NCI-H1694 (cell line): ENCODE data around the gene HIC1.
A peak's percentile ranks its signal among the peaks of the same experiment; 100 is the strongest.

Experiments
- DNase-seq: peaks from one replicate; lab custom pipeline; 2025; lab: John Stamatoyannopoulos, UW

HIC1 gene

DNA sequence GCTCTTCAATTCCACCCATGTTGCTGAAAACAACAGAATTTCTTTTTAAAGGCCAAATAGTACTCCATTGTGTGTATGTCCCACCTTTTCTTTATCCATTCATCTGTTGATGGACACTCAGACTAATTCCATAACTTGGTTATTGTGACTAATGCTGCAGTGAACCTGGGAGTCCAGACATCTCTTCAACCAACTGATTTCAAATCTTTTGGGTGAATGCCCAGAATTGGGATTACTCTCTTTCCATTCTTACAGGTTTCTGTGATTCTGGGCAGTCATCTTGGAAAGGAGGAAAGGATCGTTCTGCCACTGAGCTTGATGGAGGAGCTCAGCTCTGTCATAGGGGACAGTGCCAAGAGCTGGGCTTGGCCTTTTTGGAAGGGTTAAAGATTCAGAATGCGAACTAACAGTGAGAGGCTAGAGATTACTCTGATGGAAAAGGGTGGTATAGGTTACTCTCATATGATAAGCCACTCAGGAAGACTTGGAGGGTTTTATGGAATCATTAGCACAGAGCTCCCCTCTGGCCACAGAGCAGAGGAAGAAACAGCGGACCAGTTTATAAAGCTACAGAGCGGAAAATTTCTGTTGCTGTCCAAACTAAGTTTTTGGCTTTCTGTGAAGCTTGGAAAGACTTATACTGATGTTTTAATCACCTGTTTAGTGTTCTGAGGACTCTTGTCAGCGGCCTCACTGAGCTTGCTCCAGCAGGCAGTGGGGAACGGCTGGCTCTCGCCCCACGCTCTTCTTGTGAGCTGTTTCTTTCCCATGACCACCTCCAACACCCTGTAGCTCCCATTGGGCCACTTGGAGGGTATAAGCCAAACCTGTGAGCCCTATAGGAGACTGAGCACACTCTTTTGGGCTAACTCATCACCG lies 48.3 kb downstream of the HIC1 start:
- no peak for DNase-seq

DNA sequence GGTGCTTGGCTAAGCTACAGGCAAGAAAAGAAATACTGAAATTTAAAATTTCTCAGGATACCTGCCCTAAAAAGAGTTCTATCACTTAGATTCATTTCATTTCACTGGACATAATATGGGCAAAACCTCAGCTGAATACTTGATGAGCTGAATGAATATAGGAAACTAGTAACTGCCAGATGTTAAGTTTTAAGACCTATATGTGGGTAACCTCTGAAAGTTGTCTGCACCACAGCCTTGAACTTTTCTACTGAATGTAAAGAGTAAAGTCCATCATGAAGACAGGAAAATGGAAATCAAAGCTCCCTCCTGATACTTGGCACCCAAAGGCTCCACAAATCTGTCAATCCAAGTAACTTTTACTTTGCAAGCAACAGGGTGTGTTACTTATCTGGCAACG lies 50.8 kb downstream of the HIC1 start:
- DNase-seq, result no peak

DNA sequence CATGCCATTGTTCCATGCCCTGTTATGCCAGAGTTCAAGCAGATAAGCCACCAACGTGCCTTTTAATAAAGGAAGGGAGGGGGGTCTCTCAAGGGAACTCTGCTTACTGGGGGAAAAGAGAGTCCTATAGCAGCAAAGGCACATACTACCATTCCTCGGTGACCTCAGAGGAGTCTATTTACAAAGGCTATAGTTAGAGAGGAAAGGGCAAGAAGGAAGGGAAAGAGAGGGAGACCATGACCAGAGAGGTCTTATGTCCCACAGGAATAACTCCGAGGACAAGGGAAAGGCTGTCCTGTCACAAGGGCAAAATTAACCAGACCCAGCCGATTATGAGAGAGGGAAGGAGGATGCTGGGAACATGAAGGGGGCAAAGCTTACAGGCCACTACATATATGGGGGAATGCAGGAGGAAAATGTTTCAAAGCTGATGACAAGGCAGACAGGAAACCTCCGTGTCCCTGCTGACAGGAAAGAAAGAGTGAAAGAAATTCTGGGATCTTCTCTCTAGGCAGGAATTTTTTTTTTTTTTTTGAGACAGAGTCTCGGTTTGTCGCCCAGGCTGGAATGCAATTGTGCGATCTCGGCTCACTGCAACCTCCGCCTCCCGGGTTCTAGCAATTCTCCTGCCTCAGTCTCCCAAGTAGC lies 51.5 kb downstream of the HIC1 start:
- DNase-seq, result no peak

DNA sequence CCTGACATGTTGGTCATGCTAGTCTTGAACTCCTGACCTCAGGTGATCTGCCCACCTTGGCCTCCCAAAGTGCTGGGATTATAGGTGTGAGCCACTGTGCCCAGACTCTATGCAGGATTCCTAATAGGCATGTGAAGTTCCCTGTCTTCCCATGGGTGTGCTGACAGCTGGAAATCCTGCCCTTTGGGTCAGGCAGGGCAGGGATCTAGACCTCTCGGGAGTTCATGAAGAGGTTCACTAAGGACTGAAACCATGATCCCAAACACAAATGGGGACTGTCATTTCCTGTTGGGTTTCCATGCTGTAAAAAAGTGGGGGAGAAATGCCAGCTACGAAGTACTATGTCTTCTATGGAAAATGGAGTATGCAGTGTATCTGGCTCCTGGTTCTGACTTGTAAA lies 52.1 kb downstream of the HIC1 start:
- no peak for DNase-seq

DNA sequence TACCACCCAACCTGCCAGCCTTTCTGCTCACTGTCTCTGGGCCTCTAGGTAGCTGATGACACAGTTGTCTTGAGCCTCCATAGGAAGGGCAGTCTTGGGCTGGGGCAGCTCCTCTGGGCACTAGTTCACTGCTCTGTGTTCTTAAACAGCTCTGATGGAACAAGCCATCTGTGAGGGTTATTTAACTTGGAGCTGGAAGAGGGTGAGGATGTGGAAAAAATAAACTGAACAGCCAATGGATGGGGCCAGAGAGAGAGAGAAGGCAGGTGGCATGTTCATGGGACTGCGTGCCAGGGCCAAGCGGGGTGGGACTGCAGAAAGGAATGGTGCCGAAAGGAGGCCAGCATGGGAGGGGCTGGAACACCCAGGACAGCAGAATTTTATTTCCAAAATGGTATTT lies 52.6 kb downstream of the HIC1 start:
- DNase-seq, result peak; percentile 45

DNA sequence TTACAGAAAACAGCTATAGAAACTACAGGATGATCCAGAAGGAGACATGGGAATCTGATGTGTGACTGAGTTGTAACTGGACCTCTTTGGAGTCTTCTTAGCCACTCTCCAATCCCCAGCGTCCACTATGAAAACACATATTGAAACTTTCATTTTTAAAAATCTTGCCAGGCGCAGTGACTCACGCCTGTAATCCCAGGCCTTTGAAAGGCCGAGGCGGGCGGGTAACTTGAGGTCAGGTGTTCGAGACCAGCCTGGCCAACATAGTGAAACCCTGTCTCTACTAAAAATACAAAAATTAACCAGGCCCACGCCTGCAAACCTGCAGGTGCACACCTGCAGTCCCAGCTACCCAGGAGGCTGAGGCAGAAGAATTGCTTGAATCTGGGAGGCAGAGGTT lies 53.3 kb downstream of the HIC1 start:
- no peak for DNase-seq

GRCh38 chr17:2110436-2110835 lies 55.5 kb downstream of the HIC1 start:
- no peak for DNase-seq

DNA sequence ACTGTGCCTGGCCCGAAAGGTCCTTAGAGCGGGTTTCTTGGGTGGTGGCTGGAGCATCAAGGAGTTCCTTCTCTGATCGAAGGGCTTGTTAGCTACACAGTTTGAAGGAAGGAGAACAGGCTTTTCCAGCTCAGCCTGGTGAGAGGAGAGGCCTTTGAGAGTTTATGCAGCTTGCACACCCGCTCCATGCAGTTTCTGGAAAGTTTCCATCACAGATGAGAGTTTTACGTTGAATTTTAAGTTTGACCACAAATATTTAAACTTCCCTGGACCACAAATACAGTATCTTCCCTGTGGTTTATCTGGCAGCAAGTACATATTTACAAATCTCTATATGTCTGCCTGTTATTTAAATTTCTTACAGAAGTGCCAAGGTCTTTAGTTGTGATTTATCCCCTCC lies 56.8 kb downstream of the HIC1 start:
- no peak for DNase-seq
